ENCODE data around the gene RNF213.

Gene RNF213

DNA sequence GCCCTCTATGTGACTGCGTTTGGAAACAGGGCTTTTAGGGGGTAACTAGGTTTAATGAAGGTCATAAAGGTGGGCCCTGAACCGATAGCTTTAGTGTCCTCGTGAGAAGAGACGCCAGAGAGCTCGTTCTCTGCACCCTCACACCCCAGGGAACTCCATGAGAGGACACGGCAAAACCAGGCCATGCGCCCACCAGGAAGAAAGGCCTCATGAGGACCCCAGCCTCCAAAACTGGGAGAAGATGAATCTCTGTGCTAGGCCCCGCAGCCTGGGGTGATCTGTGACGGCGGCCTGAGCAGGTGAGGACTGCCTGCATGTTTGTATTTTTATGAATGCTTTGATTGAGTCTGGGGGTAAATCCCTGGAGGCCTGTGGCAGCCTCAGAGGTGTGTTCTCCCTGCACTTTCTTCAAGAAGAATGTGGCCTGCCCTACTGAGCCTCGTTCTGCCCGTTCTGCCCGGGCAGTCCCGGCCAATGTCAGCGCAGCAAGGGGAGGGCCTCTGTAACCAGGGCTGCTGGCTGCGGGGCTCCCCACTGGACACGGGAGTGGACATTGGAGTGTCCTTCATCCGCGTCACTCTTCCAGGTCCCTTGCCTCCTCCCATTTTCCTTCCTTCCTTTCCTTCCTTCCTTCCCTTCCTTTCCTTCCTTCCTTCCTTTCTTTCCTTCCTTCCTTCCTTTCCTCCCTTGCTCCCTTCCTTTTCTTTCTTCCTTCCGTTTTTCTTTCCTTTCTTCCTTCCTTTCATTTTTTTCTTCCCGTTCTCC, 6.8 kb upstream of the RNF213 start:
- no peaks in the 10 kb centered on the region for H3K79me2 ChIP-seq (ENCODE audit: insufficient read depth, low read length)
- H3K36me3 ChIP-seq (ENCODE audit: insufficient read depth, low read length): no peaks in the 10 kb centered on the region
- H3F3A ChIP-seq (ENCODE audit: insufficient read depth, low read length): 0 out of 2 replicates have a peak, but pooled peaks cover 4% of the 10 kb centered on the region
- no peaks in the 10 kb centered on the region for H3K9me3 ChIP-seq (ENCODE audit: low read length)
- H3K9me2 ChIP-seq (ENCODE audit: low read depth, low read length): no peaks in the 10 kb centered on the region
- peaks cover 5% of the 10 kb centered on the region; the same call in 1 of the 2 replicates for H3K27me3 ChIP-seq (ENCODE audit: insufficient read depth, low read length)
- no peak overlapping the region for H2AFZ ChIP-seq (ENCODE audit: low read length)
- H3K4me2 ChIP-seq (ENCODE audit: low read length): no peak overlapping the region
- H3K27ac ChIP-seq (ENCODE audit: low read depth, low read length, poor library complexity, severe bottlenecking): no peak overlapping the region
- peaks cover 12% of the 10 kb centered on the region for H3K4me1 ChIP-seq (ENCODE audit: insufficient read depth, low read length, severe bottlenecking)
- H3K4me3 ChIP-seq (ENCODE audit: low read depth, low read length, poor library complexity, severe bottlenecking): no peak overlapping the region
- no peak overlapping the region for H3K9ac ChIP-seq (ENCODE audit: low read length)
- H4K20me1 ChIP-seq (ENCODE audit: insufficient read depth, low read length): no peaks in the 10 kb centered on the region
- TF ChIP-seq, protein P1, sequence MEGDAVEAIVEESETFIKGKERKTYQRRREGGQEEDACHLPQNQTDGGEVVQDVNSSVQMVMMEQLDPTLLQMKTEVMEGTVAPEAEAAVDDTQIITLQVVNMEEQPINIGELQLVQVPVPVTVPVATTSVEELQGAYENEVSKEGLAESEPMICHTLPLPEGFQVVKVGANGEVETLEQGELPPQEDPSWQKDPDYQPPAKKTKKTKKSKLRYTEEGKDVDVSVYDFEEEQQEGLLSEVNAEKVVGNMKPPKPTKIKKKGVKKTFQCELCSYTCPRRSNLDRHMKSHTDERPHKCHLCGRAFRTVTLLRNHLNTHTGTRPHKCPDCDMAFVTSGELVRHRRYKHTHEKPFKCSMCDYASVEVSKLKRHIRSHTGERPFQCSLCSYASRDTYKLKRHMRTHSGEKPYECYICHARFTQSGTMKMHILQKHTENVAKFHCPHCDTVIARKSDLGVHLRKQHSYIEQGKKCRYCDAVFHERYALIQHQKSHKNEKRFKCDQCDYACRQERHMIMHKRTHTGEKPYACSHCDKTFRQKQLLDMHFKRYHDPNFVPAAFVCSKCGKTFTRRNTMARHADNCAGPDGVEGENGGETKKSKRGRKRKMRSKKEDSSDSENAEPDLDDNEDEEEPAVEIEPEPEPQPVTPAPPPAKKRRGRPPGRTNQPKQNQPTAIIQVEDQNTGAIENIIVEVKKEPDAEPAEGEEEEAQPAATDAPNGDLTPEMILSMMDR (IDR thresholded peaks at IDR 0.05; ENCODE audit: low read length): no peak

- no peaks in the 10 kb centered on the region for H3K9me2 ChIP-seq (ENCODE audit: low read depth, low read length)
- H3K4me2 ChIP-seq (ENCODE audit: low read length): peak overlapping the region; percentile 29; the same call in 1 of the 2 replicates
- H3K36me3 ChIP-seq (ENCODE audit: insufficient read depth, low read length): no peaks in the 10 kb centered on the region
- H4K20me1 ChIP-seq (ENCODE audit: insufficient read depth, low read length): no peaks in the 10 kb centered on the region
- H3K4me1 ChIP-seq (ENCODE audit: insufficient read depth, low read length, severe bottlenecking): peaks cover 15% of the 10 kb centered on the region
- no peaks in the 10 kb centered on the region for H3K79me2 ChIP-seq (ENCODE audit: insufficient read depth, low read length)
- no peaks in the 10 kb centered on the region for H3K9me3 ChIP-seq (ENCODE audit: low read length)
- H3F3A ChIP-seq (ENCODE audit: insufficient read depth, low read length): 0 out of 2 replicates have a peak, but pooled peaks cover 5% of the 10 kb centered on the region
- no peak for TF ChIP-seq EZH2 (IDR thresholded peaks at IDR 0.05; ENCODE audit: borderline replicate concordance, low read length)
- H3K4me3 ChIP-seq (ENCODE audit: low read depth, low read length, poor library complexity, severe bottlenecking): no peak overlapping the region
- no peak overlapping the region for H2AFZ ChIP-seq (ENCODE audit: low read length)
- 0 out of 2 replicates have a peak overlapping the region, but pooled peaks have one; percentile 18 for H3K9ac ChIP-seq (ENCODE audit: low read length)
- H3K27me3 ChIP-seq (ENCODE audit: insufficient read depth, low read length): peaks cover 5% of the 10 kb centered on the region; the same call in 1 of the 2 replicates
- no peak overlapping the region for H3K27ac ChIP-seq (ENCODE audit: low read depth, low read length, poor library complexity, severe bottlenecking)
Observed at GRCh38 chr17:80254396-80255251, 6.0 kb upstream of the RNF213 start.

- no peak overlapping the region for H3K4me2 ChIP-seq (ENCODE audit: low read length)
Observed at GRCh38 chr17:80256034-80256350, 4.7 kb upstream of the RNF213 start.

More at GRCh38 chr17:80256034-80256350, 4.7 kb upstream of the RNF213 start:
- no peak overlapping the region for H2AFZ ChIP-seq (ENCODE audit: low read length)
- H3K27ac ChIP-seq (ENCODE audit: low read depth, low read length, poor library complexity, severe bottlenecking): no peak overlapping the region
- H3K27me3 ChIP-seq (ENCODE audit: insufficient read depth, low read length): peaks cover 5% of the 10 kb centered on the region; the same call in 1 of the 2 replicates
- peaks cover 22% of the 10 kb centered on the region for H3K4me1 ChIP-seq (ENCODE audit: insufficient read depth, low read length, severe bottlenecking)
- no peak overlapping the region for H3K9ac ChIP-seq (ENCODE audit: low read length)
- H3K4me3 ChIP-seq (ENCODE audit: low read depth, low read length, poor library complexity, severe bottlenecking): no peak overlapping the region
- no peaks in the 10 kb centered on the region for H3K79me2 ChIP-seq (ENCODE audit: insufficient read depth, low read length)
- H3K9me2 ChIP-seq (ENCODE audit: low read depth, low read length): no peaks in the 10 kb centered on the region
- H3F3A ChIP-seq (ENCODE audit: insufficient read depth, low read length): 0 out of 2 replicates have a peak, but pooled peaks cover 5% of the 10 kb centered on the region
- no peaks in the 10 kb centered on the region for H3K36me3 ChIP-seq (ENCODE audit: insufficient read depth, low read length)
- TF ChIP-seq, protein P1 (IDR thresholded peaks at IDR 0.05; ENCODE audit: low read length): no peak
- no peak for TF ChIP-seq EZH2 (IDR thresholded peaks at IDR 0.05; ENCODE audit: borderline replicate concordance, low read length)
- H3K9me3 ChIP-seq (ENCODE audit: low read length): no peaks in the 10 kb centered on the region
- H4K20me1 ChIP-seq (ENCODE audit: insufficient read depth, low read length): no peaks in the 10 kb centered on the region
